Breast epithelium (tissue), 4 donors: ENCODE results near the gene ZNF865. TPM values are rescaled to one million over a fixed set of nuclear protein-coding genes. Genes with fewer than 3 reads are reported as not detected.

Experiments used
- DNase-seq, 2 donors: peaks; one replicate each; pipeline ENCODE4 v3.0.0-alpha.2; 2019; ENCODE audit warnings: low spot score in 2 of 2
- H3K27ac ChIP-seq, 2 donors: fragments of 200-600 bp; sonication (generic) in 1 of 2; one replicate each; pipeline ENCODE4 v1.5.1; 2016 to 2019; ENCODE audit warnings: mild to moderate bottlenecking in 1 of 2
- H3K27me3 ChIP-seq, 2 donors: fragments of 200-600 bp; sonication (generic) in 1 of 2; one replicate each; pipeline versions ENCODE4 v1.5.1 to v1.6.0; 2017 to 2019; ENCODE audit warnings: control low read depth in 1 of 2, mild to moderate bottlenecking in 1 of 2
- H3K36me3 ChIP-seq: fragments of 200-600 bp; one replicate; pipeline ENCODE4 v1.5.1; 2019
- H3K4me1 ChIP-seq, 2 donors: fragments of 200-600 bp; sonication (generic); one replicate each; pipeline ENCODE4 v1.5.1; 2016 to 2019; ENCODE audit warnings: control low read depth in 1 of 2
- H3K4me3 ChIP-seq, 3 donors: fragments of 200-600 bp; sonication (generic); 1 replicate in 2 of 3; 2 replicates in 1 of 3; pipeline ENCODE4 v1.5.1; 2016 to 2019; ENCODE audit warnings: mild to moderate bottlenecking in 3 of 3, moderate library complexity in 2 of 3
- H3K9me3 ChIP-seq, 2 donors: fragments of 200-600 bp; sonication (generic) in 1 of 2; one replicate each; pipeline ENCODE4 v1.5.1; 2016 to 2019; ENCODE audit warnings: control low read depth in 1 of 2
- CTCF ChIP-seq, 3 donors: fragments of 450-650 bp; IDR thresholded peaks; one replicate each; pipeline ENCODE4 v1.5.1; 2016 to 2017; ENCODE audit warnings: antibody characterized with exemption in 3 of 3, mild to moderate bottlenecking in 3 of 3, moderate library complexity in 3 of 3
- POLR2A ChIP-seq: fragments of 450-650 bp; IDR thresholded peaks from one replicate; pipeline ENCODE4 v1.6.1; 2016; ENCODE audit warnings: antibody characterized with exemption, mild to moderate bottlenecking, moderate library complexity
- POLR2AphosphoS5 ChIP-seq, 3 donors: sonication (generic); formaldehyde crosslinking; IDR thresholded peaks; one replicate each; pipeline ENCODE4 v1.6.1; 2017; ENCODE audit warnings: antibody characterized with exemption in 3 of 3
- intact Hi-C: fragments of 100-400 bp; cut with DNase I; formaldehyde crosslinking; loops from one replicate; pipeline ENCODE4 v1.15.1; 2023; ENCODE audit warnings: low total_unique reads
- total RNA-seq, 3 donors: library from RNA; depleted of rRNA; stranded (reverse); fragments of >200 nt; gene quantifications; one replicate each; pipeline ENCODE4 v1.1.0, GENCODE V29; 2016

ZNF865 gene
- total RNA-seq, 3 donors from 2014 or later, result 3.2 to 5.0 (median 3.9) TPM

GRCh38 chr19:55576746-55577145 is 28.7 kb upstream of the ZNF865 start:
- TF ChIP-seq CTCF (IDR thresholded peaks at IDR 0.05), result no peak
- Histone ChIP-seq H3K9me3 (peaks cover 0 to 4% of the 10 kb centered on the region in 2 donors), H3K36me3 (peaks cover 13% of the 10 kb centered on the region), H3K4me1 (peaks cover 3 to 7% of the 10 kb centered on the region in 2 donors), H3K27ac (no peak overlapping the region), H3K4me3 (no peak overlapping the region), H3K27me3 (no peaks in the 10 kb centered on the region)
- intact Hi-C loops, result no loop called here
- DNase-seq, result no peak

GRCh38 chr19:55578031-55578760 is 27.3 kb upstream of the ZNF865 start:
- Histone ChIP-seq H3K4me1 (peaks cover 3 to 7% of the 10 kb centered on the region in 2 donors), H3K9me3 (peaks cover 0 to 4% of the 10 kb centered on the region in 2 donors), H3K27ac (no peak overlapping the region), H3K36me3 (peaks cover 13% of the 10 kb centered on the region), H3K4me3 (no peak overlapping the region), H3K27me3 (no peaks in the 10 kb centered on the region)
- DNase-seq, result no peak
- intact Hi-C loops, result no loop called here
- TF ChIP-seq POLR2AphosphoS5 (IDR thresholded peaks at IDR 0.05) (no peak), POLR2A (no peak), CTCF (IDR thresholded peaks at IDR 0.05) (no peak)

GRCh38 chr19:55578761-55579747 is 26.4 kb upstream of the ZNF865 start:
- H3K27ac ChIP-seq, result no peak overlapping the region
- peaks cover 13% of the 10 kb centered on the region for H3K36me3 ChIP-seq
- peaks cover 0 to 4% of the 10 kb centered on the region in 2 donors for H3K9me3 ChIP-seq
- H3K4me1 ChIP-seq, result peaks cover 3 to 7% of the 10 kb centered on the region in 2 donors
- H3K27me3 ChIP-seq, result no peaks in the 10 kb centered on the region
- TF ChIP-seq CTCF (IDR thresholded peaks at IDR 0.05) (no peak), POLR2AphosphoS5 (IDR thresholded peaks at IDR 0.05) (no peak), POLR2A (no peak)
- H3K4me3 ChIP-seq, result peak overlapping the region; percentile 85 to 94 (median 88)
- no peak for DNase-seq
- intact Hi-C loops, result no loop called here

GRCh38 chr19:55579766-55580621 is 25.5 kb upstream of the ZNF865 start:
- no peak for TF ChIP-seq CTCF (IDR thresholded peaks at IDR 0.05)
- no peak for TF ChIP-seq POLR2AphosphoS5 (IDR thresholded peaks at IDR 0.05)
- no peak for TF ChIP-seq POLR2A
- Histone ChIP-seq H3K27ac (peak overlapping the region; percentile 93 to 94), H3K4me1 (peaks cover 3 to 7% of the 10 kb centered on the region in 2 donors), H3K36me3 (peaks cover 13% of the 10 kb centered on the region), H3K9me3 (peaks cover 0 to 4% of the 10 kb centered on the region in 2 donors), H3K27me3 (no peaks in the 10 kb centered on the region), H3K4me3 (peak overlapping the region; percentile 85 to 94 (median 88))
- intact Hi-C loops, result no loop called here
- no peak for DNase-seq
